Subcutaneous abdominal adipose tissue (tissue), 5 donors: ENCODE results near the gene SPRED2.
"Not testable (repeated sequence)": the region's sequence is repeated elsewhere in the genome, so short reads cannot be mapped to it uniquely, and the experiment has no call there.

ENCODE experiments used
- H3K27ac ChIP-seq: one replicate; pipeline ENCODE4 v1.7.0; 2013; ENCODE audit warnings: low read depth, mild to moderate bottlenecking, inconsistent platforms, low read length, moderate library complexity
- H3K27me3 ChIP-seq, 5 donors: one replicate each; pipeline ENCODE4 v1.7.0; 2013; ENCODE audit warnings: low read length in 5 of 5, inconsistent platforms in 1 of 5; ENCODE audit not compliant: control insufficient read depth in 5 of 5, insufficient read depth in 4 of 5
- H3K36me3 ChIP-seq, 5 donors: one replicate each; pipeline ENCODE4 v1.7.0; 2013; ENCODE audit warnings: low read length in 5 of 5; ENCODE audit not compliant: control insufficient read depth in 5 of 5, insufficient read depth in 5 of 5
- H3K4me1 ChIP-seq, 5 donors: one replicate each; pipeline ENCODE4 v1.7.0; 2013; ENCODE audit warnings: low read length in 5 of 5, mild to moderate bottlenecking in 3 of 5, moderate library complexity in 1 of 5; ENCODE audit not compliant: control insufficient read depth in 5 of 5, insufficient read depth in 5 of 5
- H3K4me3 ChIP-seq, 5 donors: one replicate each; pipeline ENCODE4 v1.7.0; 2013; ENCODE audit warnings: low read length in 5 of 5, low read depth in 1 of 5
- H3K9ac ChIP-seq, 5 donors: one replicate each; pipeline ENCODE4 v1.7.0; 2013; ENCODE audit warnings: low read length in 5 of 5, mild to moderate bottlenecking in 4 of 5, moderate library complexity in 3 of 5
- H3K9me3 ChIP-seq, 5 donors: one replicate each; pipeline ENCODE4 v1.7.0; 2013; ENCODE audit warnings: low read length in 5 of 5; ENCODE audit not compliant: control insufficient read depth in 5 of 5
- donor health status: healthy.
- donor health status: healthy.
- donor health status: healthy.
- donor health status: healthy.
- donor health status: healthy.

Gene SPRED2

GRCh38 chr2:65340898-65341681, 91.3 kb downstream of the SPRED2 start:
- Histone ChIP-seq H3K27ac (no peak overlapping the region), H3K27me3 (no peaks in the 10 kb centered on the region), H3K4me1 (peaks cover 0 to 20% (median 12%) of the 10 kb centered on the region in 5 donors), H3K4me3 (no peak overlapping the region), H3K9me3 (no peaks in the 10 kb centered on the region), H3K36me3 (peaks cover 0 to 5% (median 0%) of the 10 kb centered on the region in 5 donors), H3K9ac (no peak overlapping the region)

- Histone ChIP-seq H3K4me1 (peaks cover 0 to 6% (median 4%) of the 10 kb centered on the region in 5 donors), H3K9ac (no peak overlapping the region), H3K4me3 (no peak overlapping the region), H3K36me3 (peaks cover 0 to 5% (median under 1%) of the 10 kb centered on the region in 5 donors), H3K27ac (no peak overlapping the region), H3K27me3 (no peaks in the 10 kb centered on the region), H3K9me3 (no peaks in the 10 kb centered on the region)
Measured at GRCh38 chr2:65339648-65340047, 92.8 kb downstream of the SPRED2 start.

GRCh38 chr2:65338830-65339495, 93.4 kb downstream of the SPRED2 start:
- H3K27ac ChIP-seq, H3K9ac ChIP-seq, H3K36me3 ChIP-seq, H3K4me3 ChIP-seq, H3K4me1 ChIP-seq, H3K27me3 ChIP-seq, H3K9me3 ChIP-seq: not testable (repeated sequence)

GRCh38 chr2:65337915-65338314, 94.5 kb downstream of the SPRED2 start:
- not testable (repeated sequence) for H3K27me3 ChIP-seq, H3K9me3 ChIP-seq, H3K27ac ChIP-seq, H3K9ac ChIP-seq, H3K4me1 ChIP-seq, H3K4me3 ChIP-seq
- peaks cover 0 to 12% (median 6%) of the 10 kb centered on the region in 5 donors for H3K36me3 ChIP-seq

GRCh38 chr2:65334714-65335113, 97.7 kb downstream of the SPRED2 start:
- Histone ChIP-seq H3K27me3 (no peaks in the 10 kb centered on the region), H3K4me1 (peaks cover 0 to 4% (median 0%) of the 10 kb centered on the region in 5 donors), H3K9ac (no peak overlapping the region), H3K27ac (no peak overlapping the region), H3K4me3 (no peak overlapping the region), H3K36me3 (peaks cover 10 to 31% (median 17%) of the 10 kb centered on the region in 5 donors), H3K9me3 (no peaks in the 10 kb centered on the region)

GRCh38 chr2:65331336-65332025, 100.9 kb downstream of the SPRED2 start:
- H3K36me3 ChIP-seq = peaks cover 10 to 46% (median 25%) of the 10 kb centered on the region in 5 donors
- no peak overlapping the region for H3K27ac ChIP-seq
- no peaks in the 10 kb centered on the region for H3K9me3 ChIP-seq
- H3K9ac ChIP-seq = no peak overlapping the region
- H3K4me1 ChIP-seq = peaks cover 0 to 11% (median 0%) of the 10 kb centered on the region in 5 donors
- no peaks in the 10 kb centered on the region for H3K27me3 ChIP-seq
- H3K4me3 ChIP-seq = no peak overlapping the region

GRCh38 chr2:65329525-65329924, 102.9 kb downstream of the SPRED2 start:
- H3K27me3 ChIP-seq = no peaks in the 10 kb centered on the region
- H3K4me1 ChIP-seq = peaks cover 0 to 11% (median 0%) of the 10 kb centered on the region in 5 donors
- no peak overlapping the region for H3K4me3 ChIP-seq
- no peak overlapping the region for H3K27ac ChIP-seq
- no peak overlapping the region for H3K9ac ChIP-seq
- H3K9me3 ChIP-seq = no peaks in the 10 kb centered on the region
- H3K36me3 ChIP-seq = peaks cover 10 to 51% (median 29%) of the 10 kb centered on the region in 5 donors

GRCh38 chr2:65326276-65326675, 106.1 kb downstream of the SPRED2 start:
- Histone ChIP-seq H3K9me3 (no peaks in the 10 kb centered on the region), H3K4me3 (no peak overlapping the region), H3K36me3 (peaks cover 6 to 36% (median 18%) of the 10 kb centered on the region in 5 donors), H3K27me3 (no peaks in the 10 kb centered on the region), H3K4me1 (peaks cover 0 to 11% (median 0%) of the 10 kb centered on the region in 5 donors), H3K9ac (no peak overlapping the region), H3K27ac (no peak overlapping the region)

GRCh38 chr2:65325066-65325465, 107.3 kb downstream of the SPRED2 start:
- Histone ChIP-seq H3K4me1 (peaks cover 0 to 19% (median 11%) of the 10 kb centered on the region in 5 donors), H3K36me3 (peaks cover 0 to 27% (median 16%) of the 10 kb centered on the region in 5 donors), H3K27me3 (no peaks in the 10 kb centered on the region), H3K4me3 (no peak overlapping the region), H3K9me3 (no peaks in the 10 kb centered on the region), H3K27ac (no peak overlapping the region), H3K9ac (no peak overlapping the region)

- no peak overlapping the region for H3K4me3 ChIP-seq
- peak overlapping the region; percentile 18 for H3K27ac ChIP-seq
- H3K36me3 ChIP-seq = peaks cover 0 to 24% (median 14%) of the 10 kb centered on the region in 5 donors
- H3K9ac ChIP-seq = no peak overlapping the region
- H3K27me3 ChIP-seq = no peaks in the 10 kb centered on the region
- H3K9me3 ChIP-seq = no peaks in the 10 kb centered on the region
- peaks cover 1 to 19% (median 14%) of the 10 kb centered on the region in 5 donors for H3K4me1 ChIP-seq
Measured at GRCh38 chr2:65320946-65321345, 111.5 kb downstream of the SPRED2 start.
